CD4-positive, alpha-beta T cell treated with Interleukin-1 beta for 1 hour (primary cell): ENCODE results near the gene DNAI4.
"Not testable (repeated sequence)": the region's sequence is repeated elsewhere in the genome, so short reads cannot be mapped to it uniquely, and the experiment has no call there.

ENCODE experiments used
- DNase-seq, 2 donors: peaks; one replicate each; pipeline ENCODE4 v3.0.0-alpha.2; 2020 to 2022

Gene DNAI4

DNA sequence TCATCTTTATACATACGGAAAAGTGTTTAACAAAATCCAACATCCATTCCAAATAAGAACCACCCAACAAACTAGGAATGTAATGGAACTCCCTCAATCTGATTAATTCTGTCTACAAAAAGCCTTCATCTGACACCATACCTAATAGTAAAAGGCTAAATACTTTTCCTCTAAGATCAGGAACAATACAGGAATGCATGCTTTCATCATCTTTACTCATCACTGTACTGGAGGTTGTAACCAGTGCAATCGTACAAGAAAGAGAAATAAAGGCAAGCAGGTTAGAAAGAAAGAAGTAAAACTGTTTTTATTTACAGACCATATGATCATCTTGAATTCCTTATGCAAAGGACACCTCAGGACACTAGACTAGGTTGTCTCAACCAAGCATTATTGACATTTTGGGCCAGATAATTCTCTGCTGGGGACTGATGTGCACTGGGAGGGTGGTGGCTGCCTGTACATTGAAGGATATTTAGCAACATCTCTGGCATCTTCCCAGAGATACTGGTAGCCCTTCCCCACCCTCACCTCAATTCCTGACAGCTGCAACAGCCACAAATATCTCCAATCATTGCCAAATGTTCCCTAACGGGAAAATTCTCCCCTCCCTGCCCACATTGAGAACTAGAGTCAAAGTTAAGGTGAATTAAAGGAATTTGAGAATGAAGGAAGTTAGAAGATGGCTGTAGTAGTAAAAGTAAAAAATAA, 93.0 kb downstream of the DNAI4 start:
- no peak for DNase-seq

- DNase-seq = no peak
Measured at GRCh38 chr1:66824771-66825170, 99.9 kb downstream of the DNAI4 start.

DNA sequence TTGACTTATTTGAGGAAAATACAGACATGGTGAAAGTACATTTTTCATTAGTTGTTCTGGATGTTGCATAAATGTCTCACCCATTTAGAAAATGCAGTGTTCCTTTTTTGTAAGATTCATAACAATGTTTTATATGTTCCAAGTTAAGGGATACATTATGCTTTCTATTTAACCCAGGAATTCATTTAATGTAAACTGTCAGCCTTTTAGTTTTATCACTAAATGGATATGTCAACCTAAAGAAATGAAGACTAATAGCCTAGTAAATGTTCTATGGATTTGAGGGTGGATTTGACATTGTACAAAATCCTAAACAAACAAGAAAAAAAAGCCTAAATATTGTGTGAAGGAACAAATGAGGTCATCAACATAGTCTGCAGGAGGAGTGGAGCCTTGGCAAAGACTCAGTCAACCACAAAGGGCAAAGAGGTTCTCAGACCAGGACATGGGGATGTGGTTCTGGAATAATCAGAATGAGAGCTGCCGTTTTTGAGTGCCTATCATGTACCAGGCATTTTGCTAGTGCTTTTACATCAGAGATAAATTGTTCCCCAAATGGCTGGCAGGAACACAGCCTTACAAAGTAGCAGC, 114.8 kb downstream of the DNAI4 start:
- DNase-seq = no peak

DNA sequence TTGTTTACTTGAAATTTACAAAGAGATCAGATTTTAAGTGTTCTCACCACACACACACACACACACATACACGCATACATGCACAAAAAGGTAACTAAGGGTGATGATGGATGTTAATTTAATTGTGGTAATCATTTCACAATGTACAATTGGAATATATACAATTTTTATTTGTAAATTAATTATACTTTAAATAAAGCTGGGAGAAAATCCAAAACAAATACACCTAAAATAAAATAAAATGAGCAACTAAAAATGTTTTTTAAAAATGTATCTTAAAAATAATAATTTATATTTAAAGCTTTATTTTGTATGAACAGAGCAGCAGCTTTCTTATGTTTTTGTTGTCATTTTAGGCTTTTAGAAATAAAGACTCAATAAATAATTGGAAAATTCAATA, 115.4 kb downstream of the DNAI4 start:
- DNase-seq = no peak

- DNase-seq = not testable (repeated sequence)
Measured at GRCh38 chr1:66795839-66796238, 128.8 kb downstream of the DNAI4 start.

DNA sequence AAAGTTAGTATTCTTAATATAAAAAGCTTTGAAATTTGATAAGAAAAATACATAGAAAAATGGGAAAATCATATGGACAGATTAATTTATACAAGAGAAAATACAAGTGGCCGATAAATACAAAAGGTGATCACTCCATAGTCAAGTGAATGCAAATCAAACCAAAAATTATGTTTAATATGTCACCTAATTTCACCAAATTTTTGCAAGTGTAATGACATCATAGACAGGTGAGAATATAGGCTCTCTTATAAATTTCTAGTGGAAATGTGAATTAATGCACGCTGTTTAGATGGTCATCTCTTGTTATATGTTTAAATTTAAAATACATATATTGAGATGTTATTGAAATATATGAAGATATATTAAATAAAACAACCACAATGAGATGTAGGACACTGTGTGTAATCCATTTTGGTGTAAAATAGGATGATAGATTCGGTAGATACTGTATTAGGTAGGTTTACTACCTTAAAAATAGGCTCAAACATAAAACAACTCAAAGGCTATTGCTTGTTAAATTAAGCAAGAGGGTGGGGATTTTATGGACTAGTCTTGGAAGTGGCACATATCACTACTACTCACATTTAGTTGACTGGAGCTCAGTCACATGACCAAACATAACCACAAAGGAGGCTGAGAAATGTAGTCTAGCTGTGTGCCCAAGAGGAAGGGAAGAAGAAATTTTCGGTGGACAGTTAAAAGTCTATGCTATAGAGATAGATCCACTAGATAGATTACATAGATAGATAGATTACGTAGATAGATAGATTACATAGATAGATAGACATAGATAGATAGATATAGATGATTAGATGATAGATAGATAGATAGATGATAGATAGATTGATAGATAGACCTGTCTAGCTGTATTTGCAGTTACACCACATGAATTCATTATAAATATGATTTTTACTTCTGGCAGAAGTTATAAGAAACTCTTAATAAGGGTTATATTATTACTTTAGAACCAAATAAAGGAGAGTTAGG, 132.7 kb downstream of the DNAI4 start:
- DNase-seq = no peak

- peak; percentile 7 to 29 for DNase-seq
Measured at GRCh38 chr1:66788231-66788939, 136.3 kb downstream of the DNAI4 start.

GRCh38 chr1:66787641-66788040, 137.0 kb downstream of the DNAI4 start:
- no peak for DNase-seq

DNA sequence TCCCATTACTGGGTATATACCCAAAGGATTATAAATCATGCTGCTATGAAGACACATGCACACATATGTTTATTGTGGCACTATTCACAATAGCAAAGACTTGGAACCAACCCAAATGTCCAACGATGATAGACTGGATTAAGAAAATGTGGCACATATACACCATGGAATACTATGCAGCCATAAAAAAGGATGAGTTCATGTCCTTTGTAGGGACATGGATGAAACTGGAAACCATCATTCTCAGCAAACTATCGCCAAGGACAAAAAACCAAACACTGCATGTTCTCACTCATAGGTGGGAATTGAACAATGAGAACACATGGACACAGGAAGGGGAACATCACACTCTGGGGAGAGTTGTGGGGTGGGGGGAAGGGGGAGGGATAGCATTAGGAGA, 138.9 kb downstream of the DNAI4 start:
- DNase-seq = not testable (repeated sequence)

- no peak for DNase-seq
Measured at GRCh38 chr1:66779475-66780078, 145.1 kb downstream of the DNAI4 start.

DNA sequence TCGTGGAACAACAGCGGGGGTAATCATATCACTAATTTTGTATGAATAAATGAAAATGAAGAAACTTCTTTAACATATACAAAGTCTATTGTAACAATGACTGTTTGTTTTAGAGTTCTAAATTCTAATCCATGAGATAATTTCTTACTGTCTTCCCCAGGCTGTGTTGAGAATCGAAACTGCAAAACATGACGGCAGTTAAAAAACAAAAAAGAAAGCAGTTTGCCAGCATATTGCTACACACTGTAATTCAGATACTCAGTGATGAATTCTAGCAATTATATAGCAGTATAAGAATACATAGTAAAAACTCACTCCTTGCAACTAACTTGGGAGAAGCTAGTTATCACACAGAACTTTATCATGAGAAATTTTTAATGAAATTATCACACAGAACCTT, 145.7 kb downstream of the DNAI4 start:
- DNase-seq = no peak

- DNase-seq = no peak
Measured at GRCh38 chr1:66778266-66778665, 146.4 kb downstream of the DNAI4 start.

DNA sequence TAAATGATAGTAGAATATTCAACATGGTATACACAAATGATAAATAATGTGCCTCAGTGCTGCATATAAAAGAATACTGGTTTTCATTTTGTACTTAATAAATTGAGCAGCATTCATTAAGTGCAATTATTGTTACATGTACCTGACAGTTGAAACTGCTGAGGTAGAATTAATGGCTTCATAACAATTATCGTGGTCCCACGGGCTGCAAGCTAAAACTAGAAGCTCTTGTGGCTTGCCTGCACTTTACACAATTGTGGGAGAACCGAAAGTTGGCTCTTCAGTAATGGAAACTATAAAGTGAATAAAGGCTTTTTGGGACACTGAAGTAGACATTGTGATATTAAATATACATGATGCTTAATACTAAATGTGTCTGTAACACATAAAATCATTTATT, 146.8 kb downstream of the DNAI4 start:
- no peak for DNase-seq

GRCh38 chr1:66775646-66776045, 149.0 kb downstream of the DNAI4 start:
- DNase-seq = no peak

- DNase-seq = no peak
Measured at GRCh38 chr1:66774438-66774837, 150.2 kb downstream of the DNAI4 start.

GRCh38 chr1:66773227-66773626, 151.4 kb downstream of the DNAI4 start:
- DNase-seq = no peak

GRCh38 chr1:66770694-66771093, 154.0 kb downstream of the DNAI4 start:
- DNase-seq = no peak

DNA sequence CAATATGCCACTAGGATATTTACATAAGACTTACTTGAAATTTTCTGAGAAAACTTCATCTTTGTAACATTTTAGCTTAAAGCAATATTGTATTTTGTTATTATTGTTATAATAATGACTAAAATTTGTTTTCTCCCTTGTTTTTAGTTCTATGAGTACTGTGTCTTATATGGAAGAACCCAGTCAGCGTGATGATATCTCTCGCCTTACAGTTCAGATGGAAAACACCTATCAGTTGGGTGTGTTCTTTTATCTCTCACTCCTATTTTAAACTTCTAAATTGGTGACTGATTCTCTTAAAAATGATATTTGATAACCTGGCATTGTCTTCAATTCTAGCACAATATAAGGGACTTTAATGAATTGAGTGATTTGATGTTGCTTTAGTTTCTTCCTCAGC, 154.4 kb downstream of the DNAI4 start:
- DNase-seq = no peak

DNA sequence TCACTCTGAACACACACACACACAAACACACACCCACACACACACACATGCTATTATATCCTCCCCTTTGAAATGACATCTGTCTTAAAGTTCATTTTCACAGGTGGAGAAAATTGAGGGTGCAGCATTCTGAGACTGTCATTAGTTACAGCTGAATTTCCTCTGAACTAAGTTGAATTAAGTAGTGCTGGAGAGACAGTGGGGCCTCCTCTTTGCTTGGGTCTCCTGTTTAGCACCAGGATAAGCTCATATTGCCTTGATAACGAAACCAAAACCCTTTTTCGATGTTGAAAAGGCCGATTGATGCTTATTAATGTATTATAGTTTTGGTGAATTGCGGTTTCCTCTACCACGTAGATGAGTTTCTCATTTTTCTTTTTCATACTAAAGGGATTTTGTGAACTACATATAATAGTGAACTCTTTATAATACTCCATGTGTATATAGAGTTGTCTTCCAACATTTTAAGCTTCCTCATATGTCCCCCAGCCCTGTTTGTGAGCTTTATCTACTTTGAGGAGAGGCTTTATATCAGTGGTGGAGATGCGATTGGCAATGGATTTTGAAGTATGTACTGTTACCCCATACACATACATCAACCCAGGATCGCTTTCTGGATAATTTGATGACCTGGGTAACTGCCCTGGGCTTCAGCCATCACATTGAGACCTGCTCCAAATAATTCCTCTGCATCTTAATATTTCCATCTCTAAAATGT, 155.0 kb downstream of the DNAI4 start:
- peak in 1 of 2 donors; percentile 44 for DNase-seq

DNA sequence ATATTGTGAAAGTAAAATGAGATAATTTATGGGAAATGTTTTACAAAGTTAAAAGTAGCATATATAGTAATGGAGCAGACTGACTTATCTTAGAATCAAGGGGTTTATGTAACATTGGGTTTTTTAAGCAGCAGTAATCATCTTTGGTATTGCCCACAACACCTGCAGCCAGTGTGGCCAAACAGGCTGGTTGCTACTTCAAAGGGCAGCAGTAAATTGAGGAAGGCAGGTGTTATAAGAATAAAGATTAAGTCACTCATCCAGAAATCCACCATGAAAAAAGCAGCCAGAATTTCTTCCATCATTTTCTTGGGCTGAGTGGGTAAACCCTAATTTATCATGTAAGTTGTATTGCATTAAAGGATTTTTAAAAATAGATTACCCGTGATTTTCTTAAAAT, 155.7 kb downstream of the DNAI4 start:
- DNase-seq = no peak

GRCh38 chr1:66767626-66768025, 157.0 kb downstream of the DNAI4 start:
- no peak for DNase-seq
